ENCODE measurements around the gene SLC34A3.
A peak's percentile ranks its signal among the peaks of the same experiment; 100 is the strongest.

SLC34A3 gene

DNA sequence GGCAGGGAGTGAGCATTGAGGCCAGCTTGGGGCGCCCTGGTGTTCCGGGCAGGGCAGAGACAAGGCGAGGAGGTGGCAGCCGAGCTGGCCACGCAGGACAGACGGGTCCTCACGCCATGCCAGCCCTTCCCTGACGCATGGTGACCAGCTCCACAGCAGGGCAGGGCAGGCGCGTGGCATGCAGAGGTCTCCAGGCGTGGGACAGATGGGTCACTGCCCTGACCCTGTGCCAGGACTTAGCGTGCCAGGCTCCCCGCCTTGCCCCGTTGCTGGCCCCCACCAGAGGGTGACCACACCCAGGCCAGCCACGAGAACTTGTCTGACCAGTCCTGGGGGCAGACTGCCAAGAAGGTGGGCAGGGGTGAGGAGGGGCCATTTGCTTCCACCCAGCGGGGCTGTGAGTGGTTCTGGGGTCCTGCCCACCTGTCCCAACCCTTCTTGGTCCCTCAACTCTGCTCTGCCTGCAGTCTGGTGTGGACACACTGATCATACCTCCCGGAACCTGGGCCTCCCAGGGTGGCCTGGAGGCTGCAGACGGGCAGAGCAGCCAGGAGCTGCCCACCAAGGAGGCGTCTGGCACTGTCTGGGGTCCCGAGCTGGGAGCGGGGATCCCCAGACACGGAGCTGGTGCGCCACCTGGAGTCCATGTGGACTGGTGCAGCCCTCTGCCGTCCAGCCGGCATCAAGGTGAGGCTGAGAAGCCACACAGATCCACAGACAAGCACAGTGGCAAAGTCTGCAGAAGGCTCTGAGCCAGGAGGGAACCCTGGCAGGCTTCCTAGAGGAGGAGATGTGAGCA, 3.4 kb upstream of the SLC34A3 start, which contains the start of gene RNF224:
RNF224 (plus strand) TSS at position 449 of the 799 bp plus-strand sequence. CDS start 834 bp downstream, outside the sequence.
- peak within 1 kb of the TSS; percentile 37 for H3K4me2 ChIP-seq (ENCODE audit: low read length)
- no peak within 1 kb of the TSS for H3K4me3 ChIP-seq (ENCODE audit: low read length)
- peaks cover 15% of the 10 kb centered on the region for H3K4me1 ChIP-seq (ENCODE audit: low read length)
- peak; percentile 91 for TF ChIP-seq CTCF (IDR thresholded peaks at IDR 0.05; ENCODE audit: low read depth, low read length)
- TF ChIP-seq EZH2phosphoT487 (IDR thresholded peaks at IDR 0.05; ENCODE audit: low read depth): no peak
- H3K27me3 ChIP-seq (ENCODE audit: low read depth, low read length): no peaks in the 10 kb centered on the region
- H3K9ac ChIP-seq (ENCODE audit: low read length): no peak within 1 kb of the TSS; the same call in 1 of the 2 replicates
- H3K36me3 ChIP-seq (replicated peaks; ENCODE audit: low read depth, low read length): no peaks in the 10 kb centered on the region
- no peaks in the 10 kb centered on the region for H3K79me2 ChIP-seq (ENCODE audit: low read length)
- no peak within 1 kb of the TSS for H3K27ac ChIP-seq (ENCODE audit: low read length)
- H4K20me1 ChIP-seq (ENCODE audit: insufficient read depth, low read length): no peaks in the 10 kb centered on the region
- no peaks in the 10 kb centered on the region for H3K9me3 ChIP-seq (ENCODE audit: insufficient read depth, low read length)
- H2AFZ ChIP-seq (ENCODE audit: low read depth, low read length): no peak within 1 kb of the TSS

- no peak overlapping the region for H3K4me3 ChIP-seq (ENCODE audit: low read length)
- peaks cover 12% of the 10 kb centered on the region for H3K4me1 ChIP-seq (ENCODE audit: low read length)
- no peaks in the 10 kb centered on the region for H3K79me2 ChIP-seq (ENCODE audit: low read length)
- H3K27ac ChIP-seq (ENCODE audit: low read length): no peak overlapping the region
- no peak overlapping the region for H3K9ac ChIP-seq (ENCODE audit: low read length)
- H2AFZ ChIP-seq (ENCODE audit: low read depth, low read length): no peak overlapping the region
- H3K36me3 ChIP-seq (replicated peaks; ENCODE audit: low read depth, low read length): no peaks in the 10 kb centered on the region
- H4K20me1 ChIP-seq (ENCODE audit: insufficient read depth, low read length): no peaks in the 10 kb centered on the region
- TF ChIP-seq EZH2phosphoT487 (IDR thresholded peaks at IDR 0.05; ENCODE audit: low read depth) (no peak), CTCF (IDR thresholded peaks at IDR 0.05; ENCODE audit: low read depth, low read length) (0 out of 2 replicates have a peak, but pooled peaks have one; percentile 2)
- no peaks in the 10 kb centered on the region for H3K9me3 ChIP-seq (ENCODE audit: insufficient read depth, low read length)
- H3K4me2 ChIP-seq (ENCODE audit: low read length): peak overlapping the region; percentile 29
- no peaks in the 10 kb centered on the region for H3K27me3 ChIP-seq (ENCODE audit: low read depth, low read length)
Measured at GRCh38 chr9:137227853-137228505, 2.7 kb upstream of the SLC34A3 start.

GRCh38 chr9:137228506-137228967, 2.2 kb upstream of the SLC34A3 start:
- Histone ChIP-seq H3K9me3 (ENCODE audit: insufficient read depth, low read length) (no peaks in the 10 kb centered on the region), H3K4me3 (ENCODE audit: low read length) (no peak overlapping the region), H3K36me3 (replicated peaks; ENCODE audit: low read depth, low read length) (no peaks in the 10 kb centered on the region), H4K20me1 (ENCODE audit: insufficient read depth, low read length) (no peaks in the 10 kb centered on the region), H3K27ac (ENCODE audit: low read length) (no peak overlapping the region), H3K9ac (ENCODE audit: low read length) (no peak overlapping the region), H3K4me2 (ENCODE audit: low read length) (no peak overlapping the region), H2AFZ (ENCODE audit: low read depth, low read length) (no peak overlapping the region), H3K27me3 (ENCODE audit: low read depth, low read length) (no peaks in the 10 kb centered on the region), H3K4me1 (ENCODE audit: low read length) (peaks cover 12% of the 10 kb centered on the region), H3K79me2 (ENCODE audit: low read length) (no peaks in the 10 kb centered on the region)
- TF ChIP-seq CTCF (IDR thresholded peaks at IDR 0.05; ENCODE audit: low read depth, low read length) (no peak), EZH2phosphoT487 (IDR thresholded peaks at IDR 0.05; ENCODE audit: low read depth) (no peak)

Data from OCI-LY3 (cell line).